Raji (cell line): ENCODE measurements around the gene PHEX.

Experiments
- POLR2A ChIP-seq: IDR thresholded peaks from 2 replicates; pipeline ENCODE4 v1.6.1; 2011; ENCODE audit warnings: low read depth, low read length, control low read depth; ENCODE audit not compliant: insufficient read depth

The PHEX gene

GRCh38 chrX:22032506-22032905 lies 381 bp downstream of the PHEX start:
- no peak for TF ChIP-seq POLR2A

GRCh38 chrX:22033818-22034217 lies 1.7 kb downstream of the PHEX start:
- TF ChIP-seq POLR2A: no peak

- no peak for TF ChIP-seq POLR2A
Measured at GRCh38 chrX:22035236-22035635, 3.1 kb downstream of the PHEX start.

GRCh38 chrX:22037225-22037624 lies 5.1 kb downstream of the PHEX start:
- TF ChIP-seq POLR2A: no peak

- no peak for TF ChIP-seq POLR2A
Measured at GRCh38 chrX:22037911-22038537, 5.9 kb downstream of the PHEX start.

- TF ChIP-seq POLR2A: no peak
Measured at GRCh38 chrX:22039541-22039940, 7.4 kb downstream of the PHEX start.

- TF ChIP-seq POLR2A: no peak
Measured at GRCh38 chrX:22040184-22040583, 8.1 kb downstream of the PHEX start.

GRCh38 chrX:22041907-22042530 lies 9.9 kb downstream of the PHEX start:
- TF ChIP-seq POLR2A: no peak

GRCh38 chrX:22043872-22044271 lies 11.7 kb downstream of the PHEX start:
- no peak for TF ChIP-seq POLR2A

GRCh38 chrX:22047468-22047867 lies 15.3 kb downstream of the PHEX start:
- TF ChIP-seq POLR2A: no peak

- TF ChIP-seq POLR2A: no peak
Measured at GRCh38 chrX:22053481-22053880, 21.4 kb downstream of the PHEX start.

- no peak for TF ChIP-seq POLR2A
Measured at GRCh38 chrX:22056235-22056634, 24.1 kb downstream of the PHEX start.

GRCh38 chrX:22057667-22058066 lies 25.5 kb downstream of the PHEX start:
- TF ChIP-seq POLR2A: no peak

- TF ChIP-seq POLR2A: no peak
Measured at GRCh38 chrX:22059775-22060174, 27.6 kb downstream of the PHEX start.

GRCh38 chrX:22060415-22061280 lies 28.5 kb downstream of the PHEX start:
- no peak for TF ChIP-seq POLR2A

- TF ChIP-seq POLR2A: no peak
Measured at GRCh38 chrX:22063284-22063683, 31.2 kb downstream of the PHEX start.
